Measurements from ENCODE around the gene RBM7.

Gene RBM7

DNA sequence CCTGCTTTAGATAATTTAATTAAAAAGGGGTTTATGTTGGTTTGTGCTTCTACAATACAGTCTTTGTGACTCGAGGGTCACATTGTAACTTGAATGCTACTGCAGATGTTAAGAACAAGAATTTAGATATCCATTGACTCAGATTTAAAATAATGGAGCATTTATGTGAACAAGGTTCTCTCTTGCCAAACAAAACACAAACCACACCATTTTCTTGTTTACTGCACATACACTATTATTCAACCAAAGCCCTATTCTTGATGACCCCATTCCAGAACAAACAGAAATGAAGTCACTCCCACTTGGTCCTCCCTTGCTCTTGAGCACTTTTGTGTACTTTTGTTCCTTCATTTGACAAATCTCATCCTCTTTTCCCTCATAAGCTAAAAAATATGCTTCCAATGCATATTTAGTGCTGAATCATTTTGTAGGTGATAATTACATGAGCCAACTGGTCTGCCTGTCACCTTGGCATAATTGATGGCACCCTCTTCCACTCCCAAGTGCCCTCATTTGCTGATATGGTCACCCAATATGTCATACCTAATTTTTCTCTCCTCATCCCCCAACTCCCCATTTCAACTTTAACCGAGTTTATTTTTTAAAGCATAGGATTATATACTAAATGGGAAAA, 3.0 kb upstream of the RBM7 start:
- no peak for DNase-seq

DNA sequence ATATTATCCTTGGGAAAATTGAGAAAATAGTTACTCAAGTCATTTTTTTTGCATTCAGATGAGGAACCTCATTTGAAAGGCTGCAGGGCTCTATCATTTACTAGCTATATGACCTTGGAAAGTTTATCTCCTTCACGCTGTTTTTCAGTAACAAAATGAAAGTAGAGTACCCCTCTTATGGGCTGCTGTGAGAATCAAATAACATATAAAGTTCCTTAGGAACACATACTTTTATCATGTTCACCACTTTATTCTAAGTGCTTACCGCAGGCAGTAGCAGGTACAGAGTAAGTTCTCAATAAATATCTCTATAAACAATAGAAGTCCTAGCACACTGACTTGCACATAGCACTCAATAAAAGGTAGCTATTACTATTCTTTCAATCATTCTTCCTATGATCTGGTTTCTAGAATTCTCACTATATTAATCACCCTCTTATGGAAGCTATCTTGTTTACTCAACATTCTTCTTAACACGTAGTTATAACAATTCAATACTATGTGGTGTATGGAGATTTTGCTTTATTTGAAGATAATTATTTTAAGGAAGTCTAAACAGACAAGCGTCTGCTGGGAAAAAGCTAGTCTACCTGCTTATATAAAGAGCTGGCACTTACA, 2.1 kb upstream of the RBM7 start:
- no peak for DNase-seq

DNA sequence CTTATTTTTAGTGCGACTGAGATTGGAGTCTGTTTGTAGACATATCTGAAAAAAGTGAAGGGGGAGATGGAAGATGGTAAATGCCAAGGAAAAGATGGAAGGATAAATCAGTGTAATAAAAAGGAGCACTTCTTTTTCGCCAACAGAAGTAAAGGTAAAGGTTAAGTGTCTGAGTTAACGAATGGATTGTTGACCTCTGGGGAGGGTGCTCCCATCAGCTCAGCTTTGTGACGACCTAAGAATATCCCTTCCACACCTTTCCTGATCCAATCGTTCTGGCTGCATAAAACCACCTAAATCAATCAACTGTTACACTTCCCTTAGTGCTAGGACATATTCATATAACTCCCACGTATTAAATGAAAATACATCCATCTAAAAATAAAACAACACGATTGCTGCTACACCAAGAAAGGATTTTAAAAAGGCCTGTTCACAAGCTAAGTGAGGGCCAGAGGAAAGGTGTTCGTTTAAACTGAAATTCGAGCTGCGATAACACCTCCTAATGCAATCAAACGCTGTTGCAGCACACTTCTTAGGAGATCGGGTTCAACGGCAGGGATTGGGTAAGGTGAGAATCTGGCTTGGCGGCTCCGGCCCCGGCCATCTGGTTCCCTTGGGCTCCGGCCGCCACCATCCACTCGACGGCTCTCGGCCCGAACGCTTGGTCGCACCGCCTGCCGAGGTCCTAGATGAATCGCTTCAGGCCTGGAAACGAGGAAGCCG, 813 bp upstream of the RBM7 start:
- DNase-seq = no peak

DNA sequence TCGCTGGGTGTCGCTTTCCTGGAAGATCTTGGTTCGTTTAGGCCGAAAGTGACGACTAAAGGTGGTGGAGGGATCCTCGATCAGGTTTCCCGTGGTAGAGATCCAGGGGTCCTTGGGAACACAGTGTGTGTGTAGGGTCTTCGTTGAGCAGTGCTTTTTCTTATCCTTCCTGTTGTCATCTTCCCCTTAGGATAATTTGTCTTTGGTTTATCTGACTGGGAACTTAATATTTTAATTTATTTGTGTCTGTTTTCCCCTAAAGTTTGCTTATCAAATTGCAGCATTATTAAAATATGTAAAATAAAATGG, 403 bp downstream of the RBM7 start:
- DNase-seq = no peak

DNA sequence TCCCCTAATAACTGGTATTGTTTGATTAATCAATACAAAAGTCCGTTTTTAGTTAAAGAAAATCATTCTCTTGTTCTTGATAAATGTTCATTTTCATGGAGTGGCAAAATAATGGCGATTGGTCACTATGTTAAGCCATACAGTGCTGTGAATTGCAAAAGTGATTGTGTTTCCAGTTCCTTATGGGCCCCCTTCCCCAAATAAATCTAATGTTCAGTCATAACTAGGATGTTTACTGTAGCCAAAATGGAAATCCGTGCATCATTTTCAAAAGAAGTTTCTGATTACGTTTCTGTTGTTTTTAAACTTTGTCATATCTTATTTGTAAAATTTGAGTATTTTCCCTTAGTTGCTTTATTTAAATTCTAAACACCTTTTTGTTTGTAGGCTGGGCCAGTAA, 845 bp downstream of the RBM7 start:
- DNase-seq = no peak

DNA sequence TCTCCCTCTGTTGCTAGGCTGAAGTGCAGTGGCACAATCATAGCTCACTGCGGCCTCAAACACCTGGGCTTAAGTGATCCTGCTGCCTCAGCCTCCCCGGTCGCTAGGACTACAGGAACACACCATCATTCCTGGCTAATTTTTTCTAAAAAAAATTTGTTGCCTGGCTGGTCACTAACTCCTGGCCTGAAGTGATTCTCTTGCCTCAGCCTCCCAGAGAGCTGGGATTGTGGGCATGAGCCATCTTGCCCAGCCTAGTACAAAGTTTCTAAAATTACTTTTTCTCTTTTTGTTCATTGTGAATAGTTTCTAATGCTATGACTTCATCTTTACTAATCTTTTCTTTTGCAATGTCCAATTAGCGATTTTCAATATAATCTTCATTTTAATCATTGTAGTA, 12.5 kb downstream of the RBM7 start:
- DNase-seq = no peak

DNA sequence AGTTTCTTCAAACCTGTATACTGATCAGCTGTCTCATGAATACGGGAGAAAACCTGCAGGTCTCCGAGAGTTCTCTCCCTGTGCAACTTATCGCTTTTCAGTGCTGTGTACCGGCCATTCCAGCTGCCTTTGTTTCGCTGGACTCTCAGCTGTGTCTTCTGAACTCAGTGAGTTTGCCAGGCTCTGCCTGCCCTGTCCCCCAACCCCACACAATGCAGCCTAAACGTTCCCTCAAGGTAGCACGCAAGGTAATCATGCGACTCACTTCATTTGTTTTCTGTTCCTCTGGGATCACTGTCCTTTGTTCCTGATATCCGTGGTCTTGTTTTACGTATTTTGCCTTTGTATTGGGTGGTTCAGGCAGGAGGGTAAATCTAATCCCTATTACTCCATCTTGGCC, 13.5 kb downstream of the RBM7 start:
- DNase-seq = no peak

DNA sequence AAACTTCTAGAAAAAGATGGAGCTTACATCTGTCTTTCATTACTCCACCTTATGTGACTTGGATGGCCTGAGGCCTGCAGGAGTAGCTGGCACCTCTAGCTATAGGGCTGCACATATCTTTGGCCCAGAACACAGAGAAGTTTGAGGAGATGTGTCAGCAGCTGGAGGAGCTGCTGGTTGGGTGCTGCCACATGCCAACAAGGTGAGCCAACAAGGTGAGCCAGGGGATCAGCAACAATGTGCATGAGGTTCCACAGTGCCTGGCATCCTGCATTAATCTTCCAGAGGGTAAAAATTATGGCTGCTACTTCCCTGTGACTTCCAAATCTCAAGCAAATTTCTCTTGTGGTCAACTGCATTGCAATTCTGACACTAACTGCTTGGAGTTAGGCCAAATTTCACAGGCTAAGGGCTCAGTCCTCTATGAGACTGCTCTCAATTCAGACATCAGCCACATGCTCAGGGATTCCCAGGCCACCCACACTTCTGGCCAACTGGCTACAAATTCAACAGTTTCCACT, 16.0 kb downstream of the RBM7 start:
- DNase-seq = no peak

DNA sequence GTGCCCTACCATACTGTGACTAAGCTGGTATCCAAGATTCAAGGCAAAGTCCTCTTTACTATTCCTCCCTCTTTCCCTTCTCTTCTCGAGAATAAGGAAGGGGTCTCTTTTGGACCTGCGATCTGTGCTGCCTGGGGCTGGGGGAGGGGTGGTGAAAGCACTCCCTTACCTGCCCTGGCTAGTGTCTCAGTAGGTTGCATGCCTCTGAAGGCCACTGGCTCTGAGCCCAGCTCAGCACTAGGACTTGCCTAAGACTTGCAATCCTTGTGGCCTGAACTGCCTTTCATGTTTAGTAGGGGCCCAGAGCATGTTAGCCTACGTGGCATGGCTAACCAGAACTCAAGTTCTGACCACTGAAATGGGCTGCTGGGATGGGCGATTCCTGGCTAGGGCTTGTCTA, 25.8 kb downstream of the RBM7 start:
- no peak for DNase-seq

DNA sequence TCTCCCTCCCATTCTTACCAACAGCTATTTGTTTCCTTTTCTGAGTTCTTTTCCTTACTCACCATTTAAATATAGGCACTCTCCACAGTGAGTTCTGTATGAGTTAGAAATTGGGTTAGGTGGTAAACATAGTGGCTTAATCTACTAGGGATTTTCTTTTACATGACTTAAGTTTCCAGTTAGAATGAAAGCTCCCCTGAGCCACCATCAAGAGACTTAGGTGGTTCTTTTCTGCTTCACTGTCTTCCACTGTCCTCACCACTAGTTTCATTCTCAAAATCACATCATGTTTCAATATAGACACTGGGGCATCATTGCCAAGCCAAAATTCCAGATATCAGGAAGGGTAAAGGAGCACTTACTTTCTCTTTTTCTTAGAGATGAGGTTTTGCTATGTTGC, 29.8 kb downstream of the RBM7 start:
- DNase-seq = no peak

DNA sequence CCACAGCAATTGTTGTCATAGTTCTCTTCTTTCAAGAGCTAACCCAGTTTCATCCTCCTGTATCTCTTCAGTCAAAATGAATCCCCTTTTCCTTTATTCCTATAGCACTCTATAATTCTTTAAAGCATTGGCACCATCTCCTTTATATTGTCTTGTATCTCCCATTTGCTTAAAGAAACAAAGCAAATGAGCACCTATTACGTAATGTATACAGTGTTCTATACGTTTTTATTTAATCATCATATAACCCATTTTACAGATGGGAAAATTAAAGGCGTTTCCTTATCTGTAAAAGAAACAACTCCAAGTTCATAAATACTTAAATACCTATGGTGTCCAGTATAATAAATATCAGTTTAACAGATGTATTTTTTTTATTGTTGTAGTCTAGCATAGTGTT, 32.4 kb downstream of the RBM7 start:
- no peak for DNase-seq

DNA sequence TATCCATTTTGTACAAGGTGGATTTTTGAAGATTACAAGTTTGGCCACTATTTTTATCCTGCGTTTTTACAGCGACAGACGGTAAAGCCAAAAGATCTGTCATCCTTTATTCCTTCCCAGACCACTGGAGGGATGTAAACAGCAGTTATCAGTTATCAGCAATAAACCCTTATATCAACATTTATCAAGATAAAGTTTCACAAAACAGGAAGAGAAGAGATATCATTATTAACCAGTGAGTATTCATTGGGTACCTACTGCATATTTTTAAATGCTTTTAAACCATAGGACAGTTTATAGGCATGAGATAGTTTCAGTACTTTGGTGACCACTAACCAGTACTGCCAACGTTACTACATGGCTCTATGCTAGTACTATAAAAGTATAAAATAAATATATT, 32.9 kb downstream of the RBM7 start:
- no peak for DNase-seq

DNA sequence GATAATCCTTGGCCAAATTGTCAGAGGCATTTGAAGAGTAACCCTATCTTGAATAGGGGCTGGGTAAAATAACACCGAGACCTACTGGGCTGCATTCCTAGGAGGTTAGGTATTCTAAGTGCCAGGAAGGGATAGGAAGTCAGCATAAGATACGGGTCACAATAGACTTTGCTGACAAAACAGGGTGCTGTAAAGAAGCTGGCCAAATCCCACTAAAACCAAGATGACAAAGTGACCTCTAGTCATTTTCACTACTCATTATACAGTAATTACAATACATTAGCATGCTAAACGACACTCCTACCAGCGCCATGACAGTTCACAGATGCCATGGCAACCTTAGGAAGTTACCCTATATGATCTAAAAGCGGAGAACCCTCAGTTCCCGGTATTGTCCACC, 37.8 kb downstream of the RBM7 start:
- no peak for DNase-seq

DNA sequence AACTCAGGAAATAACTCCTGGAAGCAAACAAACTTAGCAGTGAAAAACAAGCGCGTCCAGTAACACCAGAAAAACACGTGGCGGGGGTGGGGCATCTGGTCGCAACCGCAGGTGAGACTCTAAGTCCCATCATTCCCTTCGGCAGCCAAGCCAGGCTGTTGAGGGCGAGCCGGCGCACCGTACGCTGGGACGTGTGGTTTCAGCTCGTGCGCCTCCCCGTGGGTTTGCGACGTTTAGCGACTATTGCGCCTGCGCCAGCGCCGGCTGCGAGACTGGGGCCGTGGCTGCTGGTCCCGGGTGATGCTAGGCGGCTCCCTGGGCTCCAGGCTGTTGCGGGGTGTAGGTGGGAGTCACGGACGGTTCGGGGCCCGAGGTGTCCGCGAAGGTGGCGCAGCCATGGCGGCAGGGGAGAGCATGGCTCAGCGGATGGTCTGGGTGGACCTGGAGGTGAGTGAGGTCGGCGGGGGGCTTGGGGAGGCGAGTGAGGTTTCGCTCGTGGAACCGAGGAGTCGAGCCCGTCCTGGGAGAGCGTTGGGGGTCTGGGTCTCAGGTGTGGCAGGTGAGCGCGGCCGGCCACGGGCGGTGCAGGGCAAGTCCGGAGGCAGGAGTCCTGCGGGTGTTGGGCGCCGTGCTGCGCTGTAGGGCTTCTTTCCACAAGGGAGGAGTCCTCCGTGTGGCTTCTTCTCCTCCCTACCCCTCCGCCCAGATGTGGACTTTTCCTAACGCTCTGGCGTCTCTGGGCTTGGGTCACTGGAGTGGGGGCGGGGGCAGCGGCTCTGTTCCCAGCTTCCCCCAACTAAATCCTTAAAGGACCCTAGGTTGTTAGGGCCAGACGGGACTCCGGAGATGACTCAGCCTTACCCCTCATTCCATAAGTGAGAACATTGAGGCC, 39.0 kb downstream of the RBM7 start, which contains the start of gene REXO2:
REXO2 (plus strand) TSS at position 239 of the 892 bp plus-strand sequence; CDS start at position 301, 62 bp downstream.
- peak; percentile 96 for DNase-seq

DNA sequence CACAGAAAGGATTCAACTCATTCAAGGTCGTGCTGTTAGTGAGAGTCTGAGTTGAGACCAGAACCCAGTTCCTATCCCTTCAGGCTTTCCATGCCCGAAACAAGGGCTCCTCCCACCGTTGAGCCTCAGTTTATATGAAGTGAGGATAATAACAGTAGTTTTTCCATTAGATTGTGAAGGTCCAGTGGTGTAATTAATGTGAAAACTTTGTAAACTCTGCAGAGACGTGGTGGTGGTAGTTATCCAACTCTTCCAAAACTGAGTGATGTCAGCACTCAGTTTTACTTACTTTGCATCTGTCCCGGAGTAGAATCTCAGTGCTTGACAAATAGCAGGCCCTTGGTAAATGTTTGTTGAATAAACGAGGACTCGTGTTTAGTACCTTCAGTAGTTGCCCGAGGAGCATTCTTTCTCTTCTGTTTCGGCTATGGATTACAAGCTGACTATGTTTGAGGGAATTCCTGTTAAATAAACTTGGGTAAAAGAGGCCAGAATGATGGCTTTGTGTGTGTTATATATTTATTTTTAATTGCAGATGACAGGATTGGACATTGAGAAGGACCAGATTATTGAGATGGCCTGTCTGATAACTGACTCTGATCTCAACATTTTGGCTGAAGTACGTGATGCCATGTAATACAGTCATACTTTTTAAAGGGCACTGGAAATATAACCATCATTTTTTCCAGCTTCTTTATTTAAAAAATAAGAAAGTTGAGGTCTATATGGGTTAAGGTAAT, 39.8 kb downstream of the RBM7 start:
- no peak for DNase-seq

DNA sequence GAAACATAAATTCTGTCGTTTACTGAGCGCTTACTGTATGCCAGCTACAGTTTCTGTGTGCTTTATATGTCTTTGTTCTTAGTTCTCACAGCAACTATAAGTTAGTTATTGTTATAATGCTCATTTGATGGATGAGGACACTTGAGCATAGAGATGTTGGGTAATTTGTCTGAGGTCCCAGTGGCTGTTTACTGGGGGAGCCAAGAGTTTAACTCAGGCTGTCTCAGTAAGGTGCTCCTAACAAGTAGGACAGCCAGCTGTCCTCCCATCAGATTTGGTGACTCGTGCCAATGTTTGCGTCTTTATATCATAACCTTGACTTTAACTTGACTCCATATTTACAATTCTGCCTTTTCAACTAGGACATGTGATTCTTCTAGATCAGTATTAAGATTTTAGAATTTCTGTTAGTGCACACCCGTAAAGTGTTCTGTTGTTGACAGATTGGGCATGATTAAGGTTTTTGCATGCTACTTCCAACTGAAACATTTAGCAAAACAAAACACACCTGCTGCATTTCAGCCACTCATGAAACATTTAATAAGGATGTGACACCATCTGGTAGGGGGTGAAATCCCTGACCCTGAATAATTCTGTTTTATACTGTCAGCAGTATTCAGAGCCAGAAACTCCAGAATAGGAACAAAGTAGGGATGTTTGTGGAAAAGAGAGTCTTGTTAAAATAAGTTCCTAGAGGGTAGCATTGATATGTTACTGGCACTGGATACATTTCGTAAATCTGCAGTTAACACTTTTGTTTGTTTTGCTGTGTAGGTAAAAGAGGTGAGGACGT, 40.7 kb downstream of the RBM7 start:
- no peak for DNase-seq

DNA sequence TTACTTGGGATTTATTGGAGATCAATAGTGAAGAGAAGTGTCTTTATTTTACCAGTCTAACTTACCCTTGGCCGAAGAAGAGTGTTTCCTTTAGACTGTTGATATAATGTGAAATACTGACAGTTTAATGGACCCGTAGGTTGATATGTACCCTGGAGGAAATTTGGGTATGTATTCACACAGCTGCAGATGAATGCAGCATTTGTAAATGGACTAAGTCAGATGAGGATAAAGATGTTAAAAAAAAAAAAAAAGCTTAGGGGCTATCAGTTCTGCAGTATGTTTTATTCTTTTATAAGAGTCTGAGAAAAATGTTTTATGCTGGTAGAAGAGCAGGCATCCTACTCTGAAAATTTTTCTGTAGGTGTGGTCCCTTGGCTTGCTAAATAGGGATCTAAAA, 41.5 kb downstream of the RBM7 start:
- DNase-seq = no peak

DNA sequence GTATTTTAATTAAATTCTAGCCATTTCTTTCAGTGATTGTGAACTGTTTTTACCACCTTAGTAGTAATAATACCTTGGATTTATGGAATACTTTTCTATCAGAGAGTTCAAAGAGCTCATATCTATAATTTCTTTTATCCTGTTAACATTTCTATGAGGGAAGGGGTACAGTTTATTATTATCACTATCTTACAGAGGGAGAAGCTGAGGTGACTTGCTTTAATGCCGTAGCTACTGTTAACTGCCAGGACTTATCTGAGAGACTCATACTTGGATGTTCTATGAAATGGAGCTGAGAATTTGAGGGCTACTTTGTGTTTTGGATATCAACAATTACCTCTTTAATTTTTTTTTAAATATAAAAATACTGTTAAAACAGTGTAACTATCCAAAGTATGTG, 42.1 kb downstream of the RBM7 start:
- DNase-seq = no peak

DNA sequence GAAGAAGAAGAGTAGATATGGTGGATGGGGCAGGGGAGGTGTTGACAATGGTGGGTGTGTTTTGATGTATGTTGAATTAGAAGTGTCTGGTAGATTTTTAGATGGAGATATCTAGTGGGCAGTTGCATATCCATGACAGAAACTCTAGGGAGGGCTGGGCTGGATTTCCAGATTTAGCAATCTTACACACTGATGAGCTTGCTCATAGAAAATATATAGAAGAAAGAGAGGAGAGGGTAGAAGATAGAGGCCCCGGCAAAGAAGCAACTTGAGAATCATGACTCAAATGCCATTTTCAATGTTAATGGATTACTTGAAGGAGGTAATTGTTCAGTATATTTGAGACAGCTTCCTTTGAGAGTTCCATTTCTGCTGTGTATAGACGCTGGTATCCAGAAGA, 47.0 kb downstream of the RBM7 start:
- DNase-seq = no peak

DNA sequence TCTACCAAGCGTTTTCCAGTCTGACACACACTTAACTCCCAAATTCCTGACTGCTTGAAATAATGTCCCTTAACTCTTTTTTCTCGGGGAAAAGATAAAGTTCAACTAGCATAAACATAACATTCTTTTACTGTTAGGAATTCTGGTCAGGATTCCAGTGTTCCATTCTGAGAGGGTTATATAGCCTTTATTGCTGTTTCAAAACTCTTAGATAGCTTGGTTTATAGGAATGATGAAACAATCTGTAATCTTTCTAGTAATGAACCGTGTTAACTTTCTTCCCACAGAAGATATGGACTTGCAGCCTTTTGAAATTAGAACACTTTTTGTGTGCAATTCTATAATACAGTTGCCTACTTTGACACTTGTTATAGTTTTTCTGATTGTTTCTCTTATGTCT, 47.4 kb downstream of the RBM7 start:
- no peak for DNase-seq

DNA sequence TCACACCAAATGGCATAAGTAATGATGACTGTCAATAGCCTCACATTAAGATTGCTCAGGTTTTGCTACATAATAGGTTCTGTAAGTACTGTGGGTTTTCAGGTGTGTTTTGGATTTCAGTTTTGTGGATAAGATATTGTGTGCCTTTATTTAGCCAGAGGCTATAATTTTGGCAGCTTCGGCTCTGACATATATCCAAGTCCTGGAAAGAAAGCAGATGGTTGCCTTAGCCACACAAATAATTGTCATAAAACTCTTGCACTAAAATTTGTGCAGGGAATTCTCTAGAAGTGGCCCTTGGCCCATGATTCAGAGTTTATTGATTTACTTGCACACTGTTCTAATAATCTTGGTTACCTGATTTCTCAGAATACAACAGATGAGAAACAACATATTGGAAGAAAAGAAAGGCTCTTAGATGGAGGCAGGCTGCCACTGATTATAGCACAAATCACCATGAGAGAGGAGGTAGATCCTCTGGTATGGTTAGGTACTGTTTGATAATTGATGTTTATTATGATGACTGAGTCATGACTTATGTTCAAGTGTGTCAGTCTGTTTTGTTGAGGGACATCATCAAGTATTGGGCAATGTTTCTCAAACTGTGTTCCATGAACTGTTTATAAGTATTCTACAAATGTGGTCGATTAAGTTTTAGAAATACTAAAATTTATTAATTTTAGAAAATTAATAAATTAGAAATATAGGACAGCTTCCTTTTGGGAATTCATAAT, 48.5 kb downstream of the RBM7 start:
- DNase-seq = no peak
